Measurements from ENCODE around the gene GALNT14. TPM values are rescaled to one million over a fixed set of nuclear protein-coding genes. Genes with fewer than 3 reads are reported as not detected.

Gene GALNT14
- total and polyA plus RNA-seq, 10 of the 15 experiments (the other 5 are each of a cell fraction or from before 2014, with no cell fraction given): 3.7 to 17.8 (median 6.0) TPM

DNA sequence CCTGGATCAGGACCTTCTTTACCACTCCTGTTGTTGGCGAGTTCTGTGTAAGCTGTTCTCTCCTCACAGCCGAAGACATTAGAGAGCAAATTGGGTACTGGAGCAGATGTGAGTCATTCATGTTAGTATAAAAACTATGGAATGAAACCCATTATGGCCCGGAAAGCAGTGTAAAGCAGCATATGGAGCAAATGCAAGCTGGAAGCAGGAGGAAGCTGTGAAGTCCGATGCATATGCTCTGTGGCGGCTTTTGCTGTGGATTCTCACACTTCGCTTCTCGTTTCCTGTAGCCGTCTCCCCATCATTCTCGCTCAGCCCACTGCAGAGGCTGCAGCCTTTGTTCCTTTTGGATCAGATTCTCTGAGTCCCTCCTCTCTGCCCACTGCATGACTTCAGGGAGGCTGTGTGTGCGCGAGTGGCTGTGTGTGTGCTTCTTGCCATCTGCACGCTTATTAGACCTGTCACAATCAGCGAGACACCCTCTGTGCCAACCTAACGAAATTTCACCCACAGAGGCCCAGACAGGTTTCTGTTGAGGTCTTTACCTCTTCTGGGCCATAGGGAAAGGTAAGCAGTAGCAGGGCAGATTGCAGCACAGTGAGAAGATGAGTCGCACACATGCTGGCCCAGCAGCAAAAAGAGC lies 3.3 kb upstream of the GALNT14 start:
- 72% methylated on average over 15 of the region's 15 CpGs for WGBS (ENCODE audit: insufficient coverage, insufficient replicate concordance, low lambda C conversion rate, missing lambda C conversion rate)
- Histone ChIP-seq H3K9ac (ENCODE audit: control insufficient read depth, insufficient read depth, low read length) (no peak overlapping the region), H2AFZ (ENCODE audit: control insufficient read depth, low read depth, low read length) (no peak overlapping the region), H3K4me3 (no peak overlapping the region), H3K9me3 (replicated peaks; ENCODE audit: control insufficient read depth, insufficient read depth, low read length) (no peaks in the 10 kb centered on the region), H3K4me1 (ENCODE audit: control insufficient read depth, insufficient read depth, low read length) (no peaks in the 10 kb centered on the region; the same call in 1 of the 2 replicates), H3K36me3 (ENCODE audit: control insufficient read depth in 2 of 2, insufficient read depth in 2 of 2, low read length in 1 of 2) (no peaks in the 10 kb centered on the region), H3K27me3 (replicated peaks in 1 of 2; ENCODE audit: control insufficient read depth in 2 of 2, insufficient read depth in 2 of 2, low read length in 1 of 2) (peaks cover 2 to 21% of the 10 kb centered on the region in 2 experiments), H3K4me2 (ENCODE audit: control insufficient read depth, insufficient read depth) (no peak overlapping the region), H3K27ac (ENCODE audit: control insufficient read depth, insufficient read depth) (no peak overlapping the region), H3K79me2 (ENCODE audit: control insufficient read depth, insufficient read depth, low read length) (no peaks in the 10 kb centered on the region), H4K20me1 (ENCODE audit: control insufficient read depth, insufficient read depth) (no peaks in the 10 kb centered on the region)
- DNase-seq (ENCODE audit: low read depth, low spot score) (no peak), ATAC-seq (no peak), FAIRE-seq (no peak)
- RAD21 ChIA-PET (ENCODE audit: unreplicated experiment): interaction anchor here (1.2 to 1.5 kb wide), 2 partner anchors 28 to 178 kb away, joined by 3 to 5 read pairs; no protein-coding TSS in a partner anchor
- intact Hi-C loops (cut with micrococcal nuclease; ENCODE audit: unreplicated experiment) (no loop called here), in situ Hi-C loops (cut with MboI) (no loop called here)
- POLR2A ChIA-PET: interaction anchor here (0.5 kb wide), 1 partner anchor 899 kb away, joined by 3 read pairs; no protein-coding TSS in a partner anchor
- TF ChIP-seq ZSCAN29 (IDR thresholded peaks at IDR 0.05) (no peak), EED (IDR thresholded peaks at IDR 0.05; ENCODE audit: low read depth) (no peak), ATF7 (IDR thresholded peaks at IDR 0.05; ENCODE audit: low read depth) (no peak), FOXM1 (IDR thresholded peaks at IDR 0.05; ENCODE audit: low read depth, low read length) (no peak), RAD51 (IDR thresholded peaks at IDR 0.05) (no peak), NBN (IDR thresholded peaks at IDR 0.05) (no peak), ASH2L (IDR thresholded peaks at IDR 0.05; ENCODE audit: borderline replicate concordance, low read depth) (no peak), ZNF622 (IDR thresholded peaks at IDR 0.05) (no peak), NR2C2 (IDR thresholded peaks at IDR 0.05; ENCODE audit: borderline replicate concordance, control insufficient read depth, insufficient read length, low read depth) (no peak), HDGF (IDR thresholded peaks at IDR 0.05) (no peak), PAX8 (IDR thresholded peaks at IDR 0.05) (no peak), HDAC6 (IDR thresholded peaks at IDR 0.05; ENCODE audit: unreplicated experiment) (no peak), EZH2 (IDR thresholded peaks at IDR 0.05; ENCODE audit: borderline replicate concordance, control insufficient read depth, low read depth, low read length) (no peak), ZNF24 (IDR thresholded peaks at IDR 0.05) (no peak)
- TF ChIP-seq, protein P1, sequence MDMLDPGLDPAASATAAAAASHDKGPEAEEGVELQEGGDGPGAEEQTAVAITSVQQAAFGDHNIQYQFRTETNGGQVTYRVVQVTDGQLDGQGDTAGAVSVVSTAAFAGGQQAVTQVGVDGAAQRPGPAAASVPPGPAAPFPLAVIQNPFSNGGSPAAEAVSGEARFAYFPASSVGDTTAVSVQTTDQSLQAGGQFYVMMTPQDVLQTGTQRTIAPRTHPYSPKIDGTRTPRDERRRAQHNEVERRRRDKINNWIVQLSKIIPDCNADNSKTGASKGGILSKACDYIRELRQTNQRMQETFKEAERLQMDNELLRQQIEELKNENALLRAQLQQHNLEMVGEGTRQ (IDR thresholded peaks at IDR 0.05; ENCODE audit: borderline replicate concordance, low read depth, low read length): no peak
- TF ChIP-seq, protein P2, sequence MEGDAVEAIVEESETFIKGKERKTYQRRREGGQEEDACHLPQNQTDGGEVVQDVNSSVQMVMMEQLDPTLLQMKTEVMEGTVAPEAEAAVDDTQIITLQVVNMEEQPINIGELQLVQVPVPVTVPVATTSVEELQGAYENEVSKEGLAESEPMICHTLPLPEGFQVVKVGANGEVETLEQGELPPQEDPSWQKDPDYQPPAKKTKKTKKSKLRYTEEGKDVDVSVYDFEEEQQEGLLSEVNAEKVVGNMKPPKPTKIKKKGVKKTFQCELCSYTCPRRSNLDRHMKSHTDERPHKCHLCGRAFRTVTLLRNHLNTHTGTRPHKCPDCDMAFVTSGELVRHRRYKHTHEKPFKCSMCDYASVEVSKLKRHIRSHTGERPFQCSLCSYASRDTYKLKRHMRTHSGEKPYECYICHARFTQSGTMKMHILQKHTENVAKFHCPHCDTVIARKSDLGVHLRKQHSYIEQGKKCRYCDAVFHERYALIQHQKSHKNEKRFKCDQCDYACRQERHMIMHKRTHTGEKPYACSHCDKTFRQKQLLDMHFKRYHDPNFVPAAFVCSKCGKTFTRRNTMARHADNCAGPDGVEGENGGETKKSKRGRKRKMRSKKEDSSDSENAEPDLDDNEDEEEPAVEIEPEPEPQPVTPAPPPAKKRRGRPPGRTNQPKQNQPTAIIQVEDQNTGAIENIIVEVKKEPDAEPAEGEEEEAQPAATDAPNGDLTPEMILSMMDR (IDR thresholded peaks at IDR 0.05 in 2 of 3, conservative IDR thresholded peaks at IDR 0.05 in 1 of 3; ENCODE audit: control insufficient read depth in 2 of 3, extremely low read depth in 1 of 3, insufficient read depth in 1 of 3, low read depth in 3 of 3, low read length in 3 of 3): no peak
- TF ChIP-seq, protein P3, sequence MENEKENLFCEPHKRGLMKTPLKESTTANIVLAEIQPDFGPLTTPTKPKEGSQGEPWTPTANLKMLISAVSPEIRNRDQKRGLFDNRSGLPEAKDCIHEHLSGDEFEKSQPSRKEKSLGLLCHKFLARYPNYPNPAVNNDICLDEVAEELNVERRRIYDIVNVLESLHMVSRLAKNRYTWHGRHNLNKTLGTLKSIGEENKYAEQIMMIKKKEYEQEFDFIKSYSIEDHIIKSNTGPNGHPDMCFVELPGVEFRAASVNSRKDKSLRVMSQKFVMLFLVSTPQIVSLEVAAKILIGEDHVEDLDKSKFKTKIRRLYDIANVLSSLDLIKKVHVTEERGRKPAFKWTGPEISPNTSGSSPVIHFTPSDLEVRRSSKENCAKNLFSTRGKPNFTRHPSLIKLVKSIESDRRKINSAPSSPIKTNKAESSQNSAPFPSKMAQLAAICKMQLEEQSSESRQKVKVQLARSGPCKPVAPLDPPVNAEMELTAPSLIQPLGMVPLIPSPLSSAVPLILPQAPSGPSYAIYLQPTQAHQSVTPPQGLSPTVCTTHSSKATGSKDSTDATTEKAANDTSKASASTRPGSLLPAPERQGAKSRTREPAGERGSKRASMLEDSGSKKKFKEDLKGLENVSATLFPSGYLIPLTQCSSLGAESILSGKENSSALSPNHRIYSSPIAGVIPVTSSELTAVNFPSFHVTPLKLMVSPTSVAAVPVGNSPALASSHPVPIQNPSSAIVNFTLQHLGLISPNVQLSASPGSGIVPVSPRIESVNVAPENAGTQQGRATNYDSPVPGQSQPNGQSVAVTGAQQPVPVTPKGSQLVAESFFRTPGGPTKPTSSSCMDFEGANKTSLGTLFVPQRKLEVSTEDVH (IDR thresholded peaks at IDR 0.05; ENCODE audit: low read depth, partially characterized antibody): no peak
- TF ChIP-seq, protein P4, sequence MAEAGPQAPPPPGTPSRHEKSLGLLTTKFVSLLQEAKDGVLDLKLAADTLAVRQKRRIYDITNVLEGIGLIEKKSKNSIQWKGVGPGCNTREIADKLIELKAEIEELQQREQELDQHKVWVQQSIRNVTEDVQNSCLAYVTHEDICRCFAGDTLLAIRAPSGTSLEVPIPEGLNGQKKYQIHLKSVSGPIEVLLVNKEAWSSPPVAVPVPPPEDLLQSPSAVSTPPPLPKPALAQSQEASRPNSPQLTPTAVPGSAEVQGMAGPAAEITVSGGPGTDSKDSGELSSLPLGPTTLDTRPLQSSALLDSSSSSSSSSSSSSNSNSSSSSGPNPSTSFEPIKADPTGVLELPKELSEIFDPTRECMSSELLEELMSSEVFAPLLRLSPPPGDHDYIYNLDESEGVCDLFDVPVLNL (IDR thresholded peaks at IDR 0.05; ENCODE audit: low read depth, low read length): no peak
- CTCF ChIA-PET: interaction anchor here (0.9 to 2.8 kb wide), 5 partner anchors 12 to 430 kb away, joined by 3 to 7 read pairs (median 4); no protein-coding TSS in a partner anchor
- SMC1A ChIA-PET (ENCODE audit: uncharacterized antibody, unreplicated experiment): interaction anchor here (1.3 kb wide), 1 partner anchor 29 kb away, joined by 5 read pairs; no protein-coding TSS in a partner anchor
- no TSS peak for BruUV-seq (replicated peaks)
